ENCODE data around the gene DOK5.

Gene DOK5

GRCh38 chr20:54650052-54650719 is 174.8 kb downstream of the DOK5 start:
- DNase-seq = no peak

- DNase-seq = no peak
These were observed 175.9 kb downstream of the DOK5 start for GRCh38 chr20:54651252-54651651.

GRCh38 chr20:54654450-54654849 is 179.1 kb downstream of the DOK5 start:
- no peak for DNase-seq

GRCh38 chr20:54657268-54657826 is 182.0 kb downstream of the DOK5 start:
- no peak for DNase-seq

- no peak for DNase-seq
These were observed 183.1 kb downstream of the DOK5 start for GRCh38 chr20:54658525-54658924.

GRCh38 chr20:54661265-54661664 is 185.9 kb downstream of the DOK5 start:
- no peak for DNase-seq

GRCh38 chr20:54661880-54662465 is 186.6 kb downstream of the DOK5 start:
- DNase-seq = peak; percentile 85

GRCh38 chr20:54665812-54666211 is 190.4 kb downstream of the DOK5 start:
- no peak for DNase-seq

- no peak for DNase-seq
These were observed 193.1 kb downstream of the DOK5 start for GRCh38 chr20:54668271-54669039.

- DNase-seq = no peak
These were observed 193.6 kb downstream of the DOK5 start for GRCh38 chr20:54669040-54669363.

GRCh38 chr20:54678253-54678652 is 202.9 kb downstream of the DOK5 start:
- no peak for DNase-seq

- DNase-seq = no peak
These were observed 205.0 kb downstream of the DOK5 start for GRCh38 chr20:54680439-54680838.

GRCh38 chr20:54680872-54681619 is 205.7 kb downstream of the DOK5 start:
- peak; percentile 10 for DNase-seq

- DNase-seq = no peak
These were observed 206.5 kb downstream of the DOK5 start for GRCh38 chr20:54681869-54682268.

- no peak for DNase-seq
These were observed 213.1 kb downstream of the DOK5 start for GRCh38 chr20:54688476-54688875.

- DNase-seq = no peak
These were observed 214.9 kb downstream of the DOK5 start for GRCh38 chr20:54690323-54690722.

GRCh38 chr20:54691327-54691726 is 215.9 kb downstream of the DOK5 start:
- DNase-seq = no peak

GRCh38 chr20:54692168-54692887 is 216.9 kb downstream of the DOK5 start:
- no peak for DNase-seq

- DNase-seq = no peak
These were observed 219.1 kb downstream of the DOK5 start for GRCh38 chr20:54694516-54694915.

GRCh38 chr20:54698373-54698772 is 223.0 kb downstream of the DOK5 start:
- no peak for DNase-seq

Data from NCI-H526 treated with DMSO at 0.1 percent for 48 hours (cell line).